Epithelial cell of prostate (primary cell): ENCODE data around the gene PAK1.
A peak's percentile ranks its signal among the peaks of the same experiment; 100 is the strongest.
"Not testable (repeated sequence)": the region's sequence is repeated elsewhere in the genome, so short reads cannot be mapped to it uniquely, and the experiment has no call there.

ENCODE experiments used
- DNase-seq: peaks from one replicate; pipeline ENCODE4 v3.0.0-alpha.2; 2011; ENCODE audit warnings: low read depth, low spot score
- H3K27ac ChIP-seq: fragments of 450-650 bp; 2 replicates; pipeline ENCODE4 v1.5.1; 2017; ENCODE audit warnings: mild to moderate bottlenecking

Gene PAK1

DNA sequence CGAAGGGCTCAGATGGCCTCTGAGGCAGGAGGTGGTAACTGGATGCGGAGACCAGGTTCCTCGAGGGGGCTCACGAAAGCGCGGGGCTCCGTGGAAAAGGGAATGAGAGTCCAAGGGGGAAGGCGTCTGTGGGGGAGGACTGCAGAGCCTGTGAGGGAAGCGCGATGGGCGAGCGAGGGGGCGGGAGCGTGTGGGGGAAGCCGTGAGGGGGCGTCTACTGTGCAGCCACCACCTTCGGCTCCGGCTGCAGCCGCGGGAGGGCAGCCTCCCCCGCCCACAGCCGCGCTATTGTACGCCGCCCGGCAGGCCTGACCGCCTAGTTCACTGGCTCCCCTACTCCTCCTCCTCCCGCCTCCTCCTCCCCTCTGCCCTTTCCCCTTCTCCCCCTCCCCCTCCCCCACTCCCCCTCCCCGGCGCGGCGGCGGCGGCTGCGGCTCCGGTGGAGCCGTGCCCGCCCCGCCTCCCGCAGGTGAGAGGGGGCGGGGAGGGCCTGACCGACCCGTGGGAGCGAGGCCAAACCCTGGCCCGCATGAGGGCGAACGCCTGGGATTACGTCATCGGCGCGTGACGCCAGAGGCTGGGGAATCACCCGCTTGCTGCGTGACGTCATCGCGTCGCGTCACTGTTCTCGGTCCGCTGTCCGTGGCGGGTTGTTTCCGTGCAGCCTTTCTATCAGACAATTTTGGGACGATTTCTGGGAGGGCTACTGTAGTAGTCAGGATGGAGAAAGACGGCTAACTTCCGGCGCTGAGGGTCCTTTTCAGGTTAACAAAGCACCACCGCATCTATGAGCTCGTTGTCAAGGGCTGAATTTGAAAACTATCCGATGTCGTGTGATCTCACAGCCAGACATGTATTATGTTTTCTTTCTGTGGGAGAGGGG, at the start of gene PAK1:
Gene PAK1 (minus strand): TSS at position 294 of the 883 bp plus-strand sequence. CDS start 81,574 bp downstream, outside the sequence.
- peak within 1 kb of the TSS; percentile 45 for H3K27ac ChIP-seq
- DNase-seq = peak; percentile 62

GRCh38 chr11:77522215-77522614, 48.3 kb upstream of the PAK1 start:
- DNase-seq = no peak
- H3K27ac ChIP-seq = no peak overlapping the region

GRCh38 chr11:77519847-77520246, 46.0 kb upstream of the PAK1 start:
- DNase-seq = no peak
- H3K27ac ChIP-seq = no peak overlapping the region

DNA sequence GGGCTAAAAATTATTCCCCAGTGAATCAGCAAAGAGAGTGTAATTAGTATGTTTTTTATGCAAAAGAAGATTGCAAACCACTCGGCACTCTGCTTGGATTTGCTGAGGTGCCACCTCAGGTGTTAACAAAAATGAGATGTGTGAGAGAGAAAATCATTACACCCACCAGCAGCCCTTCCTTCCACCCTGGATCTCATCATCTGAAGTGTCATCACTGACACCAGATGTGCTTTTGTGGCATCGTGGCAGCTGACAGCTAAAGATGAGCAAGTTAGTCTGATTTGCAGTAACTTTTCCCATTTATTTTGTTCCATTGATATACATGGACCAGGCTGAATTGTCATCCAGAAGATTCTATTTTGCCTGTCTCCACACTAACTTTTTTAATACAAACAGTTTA, 44.6 kb upstream of the PAK1 start:
- no peak overlapping the region for H3K27ac ChIP-seq
- DNase-seq = no peak

- no peak for DNase-seq
- H3K27ac ChIP-seq = no peak overlapping the region
Measured at GRCh38 chr11:77517753-77518152, 43.9 kb upstream of the PAK1 start.

DNA sequence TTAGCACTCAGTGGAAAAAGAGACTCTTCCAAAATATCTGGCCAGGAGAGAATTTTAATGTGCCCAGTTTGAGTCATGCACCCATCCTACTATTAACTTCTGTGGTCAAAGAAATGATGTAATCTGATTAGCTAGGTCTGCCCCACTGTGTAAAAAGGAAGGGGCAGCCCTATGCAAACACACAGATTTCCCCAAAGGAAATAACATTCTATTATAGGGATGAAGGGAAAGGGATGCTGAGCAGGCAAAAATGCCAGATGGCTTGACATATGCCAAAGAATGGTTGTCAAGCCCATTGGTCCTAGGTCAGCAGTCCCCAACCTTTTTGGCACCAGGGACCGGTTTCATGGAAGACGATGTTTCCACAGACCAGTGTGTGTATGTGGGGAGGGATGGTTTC, 43.3 kb upstream of the PAK1 start:
- no peak overlapping the region for H3K27ac ChIP-seq
- DNase-seq = no peak

GRCh38 chr11:77515483-77515882, 41.6 kb upstream of the PAK1 start:
- no peak for DNase-seq
- no peak overlapping the region for H3K27ac ChIP-seq

GRCh38 chr11:77515063-77515462, 41.2 kb upstream of the PAK1 start:
- H3K27ac ChIP-seq = no peak overlapping the region
- no peak for DNase-seq

DNA sequence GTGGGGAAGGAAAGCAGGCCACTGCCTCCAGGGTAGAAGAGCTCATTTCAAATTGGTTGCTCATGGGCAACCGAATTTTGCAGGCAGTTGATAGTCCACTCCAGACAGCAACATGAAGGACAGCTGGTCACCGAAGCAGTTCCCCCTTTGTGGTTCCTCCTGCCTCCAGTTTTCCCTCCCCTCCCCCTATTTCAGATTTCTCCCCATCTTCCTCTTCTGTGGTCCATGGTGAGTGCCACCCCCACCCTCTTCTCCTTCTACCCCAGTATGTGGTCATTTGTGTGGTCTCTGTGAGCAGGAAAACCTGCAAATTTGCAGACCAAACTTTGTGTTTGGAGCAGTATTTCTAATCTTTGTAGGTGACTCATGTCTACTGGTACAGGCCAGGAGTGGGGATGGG, 38.2 kb upstream of the PAK1 start:
- DNase-seq = no peak
- H3K27ac ChIP-seq = no peak overlapping the region

GRCh38 chr11:77510851-77511250, 37.0 kb upstream of the PAK1 start:
- DNase-seq = no peak
- H3K27ac ChIP-seq = no peak overlapping the region

DNA sequence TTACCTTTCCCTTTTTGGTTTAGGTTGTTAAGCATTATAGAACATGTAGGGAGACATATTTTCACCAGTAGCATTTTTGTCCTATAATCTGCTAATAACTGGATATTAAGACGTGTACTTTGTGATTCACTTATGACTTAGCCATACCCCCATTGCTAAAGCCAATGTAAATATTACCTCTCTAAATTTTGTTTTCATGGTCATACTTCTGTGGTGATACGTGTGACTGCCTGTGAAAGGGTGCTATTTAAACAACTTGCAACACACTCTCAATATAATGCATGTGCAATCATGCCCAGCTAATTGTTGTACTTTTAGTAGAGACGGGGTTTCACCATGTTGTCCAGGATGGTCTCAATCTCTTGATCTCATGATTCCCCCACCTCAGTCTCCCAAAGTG, 36.2 kb upstream of the PAK1 start:
- peak; percentile 74 for DNase-seq

GRCh38 chr11:77508019-77508418, 34.1 kb upstream of the PAK1 start:
- H3K27ac ChIP-seq = no peak overlapping the region

More for the DNA sequence above, 36.2 kb upstream of the PAK1 start:
- H3K27ac ChIP-seq = no peak overlapping the region

DNA sequence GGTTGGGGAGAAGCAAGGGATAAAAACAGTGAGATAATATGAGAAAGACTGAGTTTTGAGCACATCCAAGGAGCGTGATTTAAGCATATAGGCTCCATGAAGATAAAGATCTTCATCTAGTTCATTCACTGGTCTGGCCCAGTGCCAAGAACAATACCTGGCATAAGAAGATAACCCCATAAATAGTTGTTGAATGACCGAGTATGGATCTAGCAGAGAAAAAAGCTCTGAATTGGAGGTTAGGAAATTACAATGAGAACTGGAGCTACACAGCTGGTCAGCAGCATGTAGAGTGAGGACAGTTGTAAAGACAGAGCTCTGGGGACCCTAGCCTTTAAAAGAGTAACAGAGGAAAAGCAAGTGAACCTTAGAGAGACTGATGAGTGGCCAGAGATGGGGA, 33.0 kb upstream of the PAK1 start:
- no peak overlapping the region for H3K27ac ChIP-seq
- peak; percentile 77 for DNase-seq

More at GRCh38 chr11:77508019-77508418, 34.1 kb upstream of the PAK1 start:
- DNase-seq = no peak

DNA sequence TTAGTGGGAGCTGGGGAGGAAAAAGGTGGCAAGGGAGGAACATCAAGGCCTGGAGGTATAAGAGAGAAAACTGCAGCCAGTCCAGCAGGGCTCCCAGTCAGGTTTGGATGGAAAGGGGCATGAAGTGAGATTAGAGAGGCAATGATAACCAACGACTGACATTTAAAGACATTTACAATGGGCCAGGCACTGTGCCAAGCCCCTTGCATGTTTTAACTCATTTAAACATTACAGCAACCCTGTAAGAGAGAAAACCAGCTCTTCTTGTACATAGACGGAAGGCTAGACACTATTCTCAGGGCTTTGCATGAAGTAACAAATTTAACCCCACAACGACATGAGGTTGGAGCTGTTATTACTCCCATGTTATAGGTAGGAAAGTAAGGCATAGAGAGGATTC, 32.1 kb upstream of the PAK1 start:
- no peak for DNase-seq
- no peak overlapping the region for H3K27ac ChIP-seq

GRCh38 chr11:77503006-77503405, 29.1 kb upstream of the PAK1 start:
- no peak for DNase-seq
- no peak overlapping the region for H3K27ac ChIP-seq

DNA sequence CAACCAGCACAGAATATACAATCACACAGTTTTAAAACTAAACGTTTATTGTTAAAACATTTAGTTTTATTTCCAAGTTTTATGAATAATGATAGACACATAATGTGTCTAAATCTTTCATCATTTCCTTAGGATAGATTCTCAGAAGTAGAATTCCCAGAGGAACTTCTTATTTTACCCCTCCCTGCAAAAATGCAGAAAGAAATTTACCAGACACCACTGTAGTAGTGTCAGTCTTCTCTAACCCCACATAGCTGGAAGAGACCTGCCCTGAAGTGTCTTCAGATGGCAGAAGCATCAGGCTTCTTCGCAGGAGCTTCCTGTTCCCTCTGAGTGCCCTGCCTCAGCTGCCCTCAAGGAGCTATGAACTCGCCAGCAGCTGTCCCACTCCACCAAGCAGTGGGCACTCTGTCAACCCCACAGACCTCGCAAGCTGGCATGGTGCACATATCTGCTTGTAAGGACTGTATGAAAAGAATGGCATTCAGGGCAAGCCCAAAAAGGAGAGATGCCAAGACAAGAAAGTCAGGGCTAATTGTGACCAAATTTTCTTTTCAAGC, 28.5 kb upstream of the PAK1 start:
- DNase-seq = no peak
- no peak overlapping the region for H3K27ac ChIP-seq

GRCh38 chr11:77501758-77502157, 27.9 kb upstream of the PAK1 start:
- H3K27ac ChIP-seq = no peak overlapping the region
- no peak for DNase-seq

DNA sequence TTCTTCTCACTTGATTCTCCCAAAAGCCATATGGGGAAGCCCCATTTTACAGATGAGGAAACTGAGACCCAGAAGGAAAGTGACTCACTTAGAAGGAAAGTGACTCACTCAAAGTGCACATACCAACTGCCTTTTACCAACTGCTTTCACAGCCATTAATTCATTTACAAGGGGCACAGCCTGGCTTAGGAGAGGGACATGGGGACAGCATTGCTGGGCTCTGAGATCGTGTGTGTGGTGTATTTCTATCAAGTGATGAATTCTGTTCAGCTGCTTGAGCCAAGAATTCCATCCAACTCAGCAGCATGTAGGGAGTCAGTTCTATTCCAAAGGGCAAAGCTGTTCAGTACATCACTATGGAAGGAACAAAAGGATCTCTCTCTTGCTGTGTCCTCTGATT, 23.5 kb upstream of the PAK1 start:
- no peak overlapping the region for H3K27ac ChIP-seq
- no peak for DNase-seq

GRCh38 chr11:77495526-77495925, 21.6 kb upstream of the PAK1 start:
- no peak overlapping the region for H3K27ac ChIP-seq
- no peak for DNase-seq

DNA sequence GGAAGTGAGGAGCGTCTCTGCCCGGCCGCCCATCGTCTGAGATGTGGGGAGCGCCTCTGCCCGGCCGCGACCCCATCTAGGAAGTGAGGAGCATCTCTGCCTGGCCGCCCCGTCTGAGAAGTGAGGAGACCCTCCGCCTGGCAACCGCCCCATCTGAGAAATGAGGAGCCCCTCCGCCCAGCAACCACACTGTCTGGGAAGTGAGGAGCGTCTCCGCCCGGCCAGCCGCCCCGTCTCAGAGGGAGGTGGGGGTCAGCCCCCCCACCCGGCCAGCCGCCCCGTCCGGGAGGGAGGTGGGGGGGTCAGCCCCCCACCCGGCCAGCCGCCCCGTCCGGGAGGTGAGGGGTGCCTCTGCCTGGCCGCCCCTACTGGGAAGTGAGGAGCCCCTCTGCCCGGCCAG, 16.1 kb upstream of the PAK1 start:
- H3K27ac ChIP-seq, DNase-seq: not testable (repeated sequence)

DNA sequence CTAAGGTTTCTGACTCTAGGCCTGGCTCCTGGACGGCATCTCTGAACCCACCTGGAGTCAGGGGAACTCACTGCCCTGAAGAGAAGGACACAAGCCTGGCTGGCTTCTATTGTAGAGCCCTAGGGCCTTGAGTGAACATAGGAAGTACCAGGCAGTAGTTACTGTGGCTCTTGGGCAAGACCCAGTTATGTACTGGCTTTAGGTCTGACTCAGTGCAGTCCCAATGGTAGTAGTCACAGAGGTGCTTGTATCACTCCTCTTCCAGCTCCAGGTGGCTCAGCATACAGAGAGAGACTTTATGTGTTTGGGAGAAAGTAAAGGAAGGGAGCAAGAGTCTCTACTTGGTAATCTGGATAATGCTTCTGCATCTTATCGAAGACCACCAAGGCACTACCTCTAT, 13.9 kb upstream of the PAK1 start:
- peak; percentile 73 for DNase-seq

More for the DNA sequence above, 13.9 kb upstream of the PAK1 start:
- no peak overlapping the region for H3K27ac ChIP-seq
